HepG2 (cell line): ENCODE results near the gene TNNI2.

ENCODE experiments used
- HDAC2 ChIP-seq: sonication (generic); formaldehyde crosslinking; IDR thresholded peaks from 2 replicates; pipeline ENCODE4 v1.4.0; 2020; ENCODE audit warnings: missing genetic modification reagents
- MYC ChIP-seq: sonication (generic); formaldehyde crosslinking; IDR thresholded peaks from 2 replicates; pipeline ENCODE4 v1.9.0; 2021; ENCODE audit warnings: missing genetic modification reagents, borderline replicate concordance
- NR3C1 ChIP-seq: sonication (generic); formaldehyde crosslinking; IDR thresholded peaks from 2 replicates; pipeline ENCODE4 v1.4.0; 2020; ENCODE audit warnings: missing genetic modification reagents
- POLR2A ChIP-seq, 2 experiments: IDR thresholded peaks; 2 replicates each; pipeline ENCODE4 v1.6.1; 2011; ENCODE audit warnings: low read depth in 2 of 2, low read length in 2 of 2, mild to moderate bottlenecking in 1 of 2, moderate library complexity in 1 of 2; ENCODE audit not compliant: insufficient read depth in 1 of 2
- ZNF460 ChIP-seq: sonication (generic); formaldehyde crosslinking; IDR thresholded peaks from 2 replicates; pipeline ENCODE4 v1.5.1; 2020; ENCODE audit warnings: missing genetic modification reagents, mild to moderate bottlenecking, borderline replicate concordance
- TF ChIP-seq, protein P1 (sequence below): sonication (generic); formaldehyde crosslinking; IDR thresholded peaks from 2 replicates; pipeline ENCODE4 v1.5.0; 2020; ENCODE audit warnings: mild to moderate bottlenecking, missing genetic modification reagents, moderate library complexity

DNA sequence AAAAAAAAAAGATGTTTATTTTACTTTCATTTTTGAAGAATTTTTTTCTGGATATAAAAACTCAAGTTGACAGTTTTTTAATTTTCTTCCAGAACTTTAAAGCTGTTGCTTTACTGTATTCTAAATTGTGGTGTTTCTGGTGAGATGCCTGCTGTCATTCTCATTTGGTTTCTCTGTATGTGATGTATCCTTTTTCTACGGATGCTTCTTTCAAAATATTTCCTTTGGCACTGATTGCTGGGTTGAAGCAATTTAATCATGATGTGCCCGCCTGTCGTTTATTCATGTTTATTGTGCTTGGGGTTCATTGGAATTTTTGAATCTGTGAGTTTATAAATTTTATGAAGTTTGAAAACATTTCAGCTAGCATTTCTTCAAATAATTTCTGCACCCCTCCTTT lies 45.7 kb upstream of the TNNI2 start:
- no peak for TF ChIP-seq HDAC2 (CRISPR knock-in tag)
- TF ChIP-seq MYC (CRISPR knock-in tag) = no peak
- no peak for TF ChIP-seq POLR2A (IDR thresholded peaks at IDR 0.05; ENCODE audit: insufficient read depth in 1 of 2, low read depth in 2 of 2, low read length in 2 of 2)
- TF ChIP-seq, protein P1, sequence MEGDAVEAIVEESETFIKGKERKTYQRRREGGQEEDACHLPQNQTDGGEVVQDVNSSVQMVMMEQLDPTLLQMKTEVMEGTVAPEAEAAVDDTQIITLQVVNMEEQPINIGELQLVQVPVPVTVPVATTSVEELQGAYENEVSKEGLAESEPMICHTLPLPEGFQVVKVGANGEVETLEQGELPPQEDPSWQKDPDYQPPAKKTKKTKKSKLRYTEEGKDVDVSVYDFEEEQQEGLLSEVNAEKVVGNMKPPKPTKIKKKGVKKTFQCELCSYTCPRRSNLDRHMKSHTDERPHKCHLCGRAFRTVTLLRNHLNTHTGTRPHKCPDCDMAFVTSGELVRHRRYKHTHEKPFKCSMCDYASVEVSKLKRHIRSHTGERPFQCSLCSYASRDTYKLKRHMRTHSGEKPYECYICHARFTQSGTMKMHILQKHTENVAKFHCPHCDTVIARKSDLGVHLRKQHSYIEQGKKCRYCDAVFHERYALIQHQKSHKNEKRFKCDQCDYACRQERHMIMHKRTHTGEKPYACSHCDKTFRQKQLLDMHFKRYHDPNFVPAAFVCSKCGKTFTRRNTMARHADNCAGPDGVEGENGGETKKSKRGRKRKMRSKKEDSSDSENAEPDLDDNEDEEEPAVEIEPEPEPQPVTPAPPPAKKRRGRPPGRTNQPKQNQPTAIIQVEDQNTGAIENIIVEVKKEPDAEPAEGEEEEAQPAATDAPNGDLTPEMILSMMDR (CRISPR knock-in tag) = no peak
- no peak for TF ChIP-seq NR3C1 (CRISPR knock-in tag)
- TF ChIP-seq ZNF460 (CRISPR knock-in tag) = no peak
